H9 (cell line): ENCODE results near the gene HNRNPF. TPM values are rescaled to one million over a fixed set of nuclear protein-coding genes. Genes with fewer than 3 reads are reported as not detected.

Experiments used
- DNase-seq: peaks from one replicate; pipeline ENCODE4 v3.0.0-alpha.2; 2017
- H2AFZ ChIP-seq: one replicate; pipeline ENCODE4 v1.6.1; 2013; ENCODE audit warnings: mild to moderate bottlenecking, low read length, control low read depth, moderate library complexity
- H2AK5ac ChIP-seq: 2 replicates; pipeline ENCODE4 v1.6.1; 2013; ENCODE audit warnings: low read length, control low read depth, mixed read lengths; ENCODE audit not compliant: insufficient read length
- H2BK120ac ChIP-seq: one replicate; pipeline ENCODE4 v1.6.1; 2013; ENCODE audit warnings: low read depth, mild to moderate bottlenecking, low read length, control low read depth, inconsistent platforms; ENCODE audit not compliant: poor library complexity, severe bottlenecking
- H2BK12ac ChIP-seq: 2 replicates; pipeline ENCODE4 v1.6.1; 2013; ENCODE audit warnings: low read length, control low read depth, mixed read lengths, low read depth; ENCODE audit not compliant: insufficient read length
- H2BK15ac ChIP-seq: 2 replicates; pipeline ENCODE4 v1.6.1; 2013; ENCODE audit warnings: low read depth, low read length, control low read depth
- H2BK20ac ChIP-seq: one replicate; pipeline ENCODE4 v1.6.1; 2013; ENCODE audit warnings: low read depth, mild to moderate bottlenecking, low read length, control low read depth, inconsistent platforms; ENCODE audit not compliant: poor library complexity, severe bottlenecking
- H2BK5ac ChIP-seq: 2 replicates; pipeline ENCODE4 v1.6.1; 2013; ENCODE audit warnings: low read length, control low read depth, mixed read lengths; ENCODE audit not compliant: insufficient read length
- H3K14ac ChIP-seq: 2 replicates; pipeline ENCODE4 v1.6.1; 2013; ENCODE audit warnings: low read length, control low read depth; ENCODE audit not compliant: insufficient read depth
- H3K18ac ChIP-seq: 2 replicates; pipeline ENCODE4 v1.6.1; 2013; ENCODE audit warnings: low read depth, mild to moderate bottlenecking, mixed read lengths, low read length, control low read depth; ENCODE audit not compliant: insufficient read length
- H3K23ac ChIP-seq: 2 replicates; pipeline ENCODE4 v1.6.1; 2013; ENCODE audit warnings: low read length, control low read depth, mixed read lengths, low read depth; ENCODE audit not compliant: insufficient read length
- H3K23me2 ChIP-seq: 2 replicates; pipeline ENCODE4 v1.6.1; 2013; ENCODE audit warnings: low read depth, mild to moderate bottlenecking, mixed read lengths, low read length, control low read depth; ENCODE audit not compliant: insufficient read length, poor library complexity, severe bottlenecking
- H3K27ac ChIP-seq: 2 replicates; pipeline ENCODE4 v1.5.1; 2013; ENCODE audit warnings: low read length, control low read depth, mixed read lengths, low read depth; ENCODE audit not compliant: insufficient read length
- H3K27me3 ChIP-seq: 2 replicates; pipeline ENCODE4 v1.6.1; 2013; ENCODE audit warnings: low read length, control low read depth, inconsistent platforms; ENCODE audit not compliant: insufficient read depth
- H3K4ac ChIP-seq: 2 replicates; pipeline ENCODE4 v1.6.1; 2013; ENCODE audit warnings: low read depth, mild to moderate bottlenecking, control low read depth, inconsistent platforms, low read length, moderate library complexity
- H3K4me1 ChIP-seq: 2 replicates; pipeline ENCODE4 v1.6.1; 2013; ENCODE audit warnings: low read length, control low read depth, inconsistent platforms; ENCODE audit not compliant: insufficient read depth
- H3K4me2 ChIP-seq: 2 replicates; pipeline ENCODE4 v1.6.1; 2013; ENCODE audit warnings: low read length, control low read depth, mixed read lengths; ENCODE audit not compliant: insufficient read length, insufficient read depth
- H3K56ac ChIP-seq: 2 replicates; pipeline ENCODE4 v1.6.1; 2013; ENCODE audit warnings: low read depth, mild to moderate bottlenecking, mixed read lengths, low read length, control low read depth; ENCODE audit not compliant: insufficient read length
- H3K79me1 ChIP-seq: 2 replicates; pipeline ENCODE4 v1.6.1; 2013; ENCODE audit warnings: low read depth, mild to moderate bottlenecking, moderate library complexity, low read length, control low read depth, inconsistent platforms; ENCODE audit not compliant: insufficient read depth, poor library complexity, severe bottlenecking
- H3K79me2 ChIP-seq: 2 replicates; pipeline ENCODE4 v1.6.1; 2013; ENCODE audit warnings: low read length, control low read depth, inconsistent platforms; ENCODE audit not compliant: insufficient read depth
- H3K9ac ChIP-seq: 2 replicates; pipeline ENCODE4 v1.6.1; 2013; ENCODE audit warnings: low read length, control low read depth, mixed read lengths; ENCODE audit not compliant: insufficient read length; ENCODE audit errors: extremely low read depth
- H3K9me3 ChIP-seq: one replicate; pipeline ENCODE4 v1.6.1; 2013; ENCODE audit warnings: low read depth, low read length, inconsistent platforms; ENCODE audit not compliant: control insufficient read depth
- H3T11ph ChIP-seq: one replicate; pipeline ENCODE4 v1.6.1; 2013; ENCODE audit warnings: mild to moderate bottlenecking, low read length, control low read depth, inconsistent platforms
- H4K20me1 ChIP-seq: one replicate; pipeline ENCODE4 v1.6.1; 2013; ENCODE audit not compliant: control insufficient read depth, insufficient read length, insufficient read depth
- H4K5ac ChIP-seq: 2 replicates; pipeline ENCODE4 v1.6.1; 2013; ENCODE audit warnings: low read depth, mild to moderate bottlenecking, mixed read lengths, low read length, control low read depth; ENCODE audit not compliant: insufficient read length
- H4K8ac ChIP-seq: replicated peaks from 2 replicates; pipeline ENCODE4 v1.6.1; 2013; ENCODE audit warnings: low read length, control low read depth, mixed read lengths, low read depth; ENCODE audit not compliant: insufficient read length
- H4K91ac ChIP-seq: 2 replicates; pipeline ENCODE4 v1.6.1; 2013; ENCODE audit warnings: low read depth, mild to moderate bottlenecking, moderate library complexity, mixed read lengths, low read length, control low read depth; ENCODE audit not compliant: insufficient read length
- H3K27ac Mint-ChIP-seq, 3 experiments: 2 replicates in 2 of 3; 3 replicates in 1 of 3; pipeline ENCODE4 v1.8.0; 2020 to 2021; ENCODE audit warnings: mixed read lengths in 3 of 3, mild to moderate bottlenecking in 1 of 3, moderate library complexity in 1 of 3
- H3K27me3 Mint-ChIP-seq: 2 replicates; pipeline ENCODE4 v1.8.0; 2021; ENCODE audit warnings: low read depth, mild to moderate bottlenecking, moderate library complexity, mixed read lengths
- H3K36me3 Mint-ChIP-seq, 3 experiments: 2 replicates in 2 of 3; 3 replicates in 1 of 3; pipeline ENCODE4 v1.8.0; 2020 to 2021; ENCODE audit warnings: low read depth in 3 of 3, mixed read lengths in 3 of 3; ENCODE audit not compliant: insufficient read depth in 1 of 3
- H3K4me1 Mint-ChIP-seq, 2 experiments: 2 replicates each; pipeline ENCODE4 v1.8.0; 2020; ENCODE audit warnings: mixed read lengths in 2 of 2
- H3K4me3 Mint-ChIP-seq, 2 experiments: 2 replicates in 1 of 2; 3 replicates in 1 of 2; pipeline ENCODE4 v1.8.0; 2020 to 2021; ENCODE audit warnings: mild to moderate bottlenecking in 2 of 2, mixed read lengths in 2 of 2, moderate library complexity in 1 of 2
- H3K9me3 Mint-ChIP-seq, 2 experiments: 2 replicates in 1 of 2; 3 replicates in 1 of 2; pipeline ENCODE4 v1.8.0; 2020; ENCODE audit warnings: mild to moderate bottlenecking in 2 of 2, mixed read lengths in 2 of 2, moderate library complexity in 1 of 2
- WGBS: extraction: QIAGEN DNeasy Blood & Tissue Kit; methylation state at CpG from one replicate; pipeline ENCODE4 v1.1.7; 2013; ENCODE audit warnings: missing lambda C conversion rate, low lambda C conversion rate, mixed read lengths; ENCODE audit not compliant: insufficient read length; ENCODE audit errors: extremely low coverage; 5-methylcytosine and 5-hydroxymethylcytosine counted together
- total RNA-seq: library from RNA; stranded (reverse); gene quantifications from 2 replicates; pipeline ENCODE4 v1.2.1, GENCODE V29; 2021
- TF ChIP-seq, protein P1 (sequence below): fragments of 200-600 bp; sonication (generic); conservative IDR thresholded peaks from 3 replicates; pipeline ENCODE4 v1.8.0; 2021; ENCODE audit warnings: antibody characterized with exemption, mild to moderate bottlenecking

The HNRNPF gene
- total RNA-seq, 1 experiment from 2014 or later: 411 TPM

DNA sequence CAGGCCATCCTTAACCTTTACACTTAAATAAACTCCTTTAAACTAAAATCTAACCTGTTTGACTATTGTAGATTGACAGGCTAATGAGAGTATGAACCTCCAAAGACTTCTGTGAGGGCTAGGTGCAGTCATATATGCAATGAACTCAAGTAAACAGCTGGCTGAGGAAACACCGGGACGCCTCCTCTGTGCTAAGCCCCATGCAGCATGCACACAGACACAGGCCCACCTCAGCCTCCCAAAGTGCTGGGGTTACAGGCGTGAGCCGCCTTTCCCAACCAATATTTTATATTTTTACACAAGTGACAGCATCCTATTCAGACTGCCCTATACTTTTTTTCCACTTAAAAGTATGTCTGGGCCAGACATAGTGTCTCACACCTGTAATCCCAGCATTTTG lies 39.1 kb downstream of the HNRNPF start:
- Histone ChIP-seq H3K14ac (no peak overlapping the region), H4K91ac (no peak overlapping the region), H3K18ac (no peak overlapping the region), H2BK120ac (no peak overlapping the region), H3K27ac (no peak overlapping the region), H4K20me1 (no peaks in the 10 kb centered on the region), H3K4ac (no peak overlapping the region), H2BK12ac (no peak overlapping the region), H3K4me2 (no peak overlapping the region), H3K56ac (no peak overlapping the region), H3K27me3 (no peaks in the 10 kb centered on the region), H2AFZ (no peak overlapping the region), H4K5ac (no peak overlapping the region), H2AK5ac (no peak overlapping the region), H3K79me1 (no peaks in the 10 kb centered on the region), H3K9me3 (no peaks in the 10 kb centered on the region), H2BK5ac (no peak overlapping the region), H3K9ac (no peak overlapping the region), H2BK20ac (no peak overlapping the region), H3K4me1 (no peaks in the 10 kb centered on the region), H3T11ph (no peak overlapping the region), H4K8ac (no peak overlapping the region), H3K23ac (no peak overlapping the region), H2BK15ac (no peak overlapping the region), H3K79me2 (no peaks in the 10 kb centered on the region), H3K23me2 (no peaks in the 10 kb centered on the region)
- Mint-ChIP-seq H3K36me3 (no peaks in the 10 kb centered on the region; a peak in 1 of 7 replicates), H3K4me1 (peaks cover 14 to 16% of the 10 kb centered on the region in 2 experiments), H3K9me3 (no peaks in the 10 kb centered on the region), H3K27me3 (peaks cover 7% of the 10 kb centered on the region), H3K27ac (no peak overlapping the region), H3K4me3 (no peak overlapping the region; a peak in 1 of 5 replicates)
- no CpG with 5 or more reads among the region's 4 CpGs for WGBS
- no peak for DNase-seq
- TF ChIP-seq, protein P1, sequence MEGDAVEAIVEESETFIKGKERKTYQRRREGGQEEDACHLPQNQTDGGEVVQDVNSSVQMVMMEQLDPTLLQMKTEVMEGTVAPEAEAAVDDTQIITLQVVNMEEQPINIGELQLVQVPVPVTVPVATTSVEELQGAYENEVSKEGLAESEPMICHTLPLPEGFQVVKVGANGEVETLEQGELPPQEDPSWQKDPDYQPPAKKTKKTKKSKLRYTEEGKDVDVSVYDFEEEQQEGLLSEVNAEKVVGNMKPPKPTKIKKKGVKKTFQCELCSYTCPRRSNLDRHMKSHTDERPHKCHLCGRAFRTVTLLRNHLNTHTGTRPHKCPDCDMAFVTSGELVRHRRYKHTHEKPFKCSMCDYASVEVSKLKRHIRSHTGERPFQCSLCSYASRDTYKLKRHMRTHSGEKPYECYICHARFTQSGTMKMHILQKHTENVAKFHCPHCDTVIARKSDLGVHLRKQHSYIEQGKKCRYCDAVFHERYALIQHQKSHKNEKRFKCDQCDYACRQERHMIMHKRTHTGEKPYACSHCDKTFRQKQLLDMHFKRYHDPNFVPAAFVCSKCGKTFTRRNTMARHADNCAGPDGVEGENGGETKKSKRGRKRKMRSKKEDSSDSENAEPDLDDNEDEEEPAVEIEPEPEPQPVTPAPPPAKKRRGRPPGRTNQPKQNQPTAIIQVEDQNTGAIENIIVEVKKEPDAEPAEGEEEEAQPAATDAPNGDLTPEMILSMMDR: no peak
